Mesenchymal stem cell (in vitro differentiated cells and primary cell): ENCODE results near the gene CCDC88B.

Source experiments
- DNase-seq: peaks from one replicate; pipeline ENCODE4 v3.0.0-alpha.2; 2013
- H2AFZ ChIP-seq: one replicate; pipeline ENCODE4 v1.6.1; 2013; ENCODE audit warnings: low read depth, mild to moderate bottlenecking, control low read depth, inconsistent platforms, low read length, moderate library complexity
- H2AK5ac ChIP-seq: 2 replicates; pipeline ENCODE4 v1.6.1; 2013; ENCODE audit warnings: low read length, moderate library complexity, mild to moderate bottlenecking, inconsistent platforms; ENCODE audit not compliant: severe bottlenecking
- H2BK120ac ChIP-seq: one replicate; pipeline ENCODE4 v1.6.1; 2013; ENCODE audit warnings: low read depth, mild to moderate bottlenecking, inconsistent platforms, low read length, moderate library complexity
- H2BK12ac ChIP-seq, 2 experiments: one replicate each; pipeline ENCODE4 v1.6.1; 2013; ENCODE audit warnings: inconsistent platforms in 2 of 2, low read length in 2 of 2, mild to moderate bottlenecking in 2 of 2, moderate library complexity in 2 of 2, control low read depth in 1 of 2
- H2BK15ac ChIP-seq: one replicate; pipeline ENCODE4 v1.6.1; 2013; ENCODE audit warnings: mild to moderate bottlenecking, low read depth, inconsistent platforms; ENCODE audit not compliant: poor library complexity, severe bottlenecking
- H2BK5ac ChIP-seq: 2 replicates; pipeline ENCODE4 v1.6.1; 2013; ENCODE audit warnings: low read depth, mild to moderate bottlenecking, low read length, control low read depth, inconsistent platforms; ENCODE audit not compliant: poor library complexity, severe bottlenecking
- H3K14ac ChIP-seq, 2 experiments: one replicate each; pipeline ENCODE4 v1.6.1; 2013; ENCODE audit warnings: inconsistent platforms in 2 of 2, low read length in 2 of 2, control low read depth in 1 of 2, mild to moderate bottlenecking in 1 of 2, moderate library complexity in 1 of 2
- H3K18ac ChIP-seq, 2 experiments: one replicate each; pipeline ENCODE4 v1.6.1; 2013; ENCODE audit warnings: inconsistent platforms in 2 of 2, low read length in 2 of 2, control low read depth in 1 of 2, low read depth in 1 of 2, mild to moderate bottlenecking in 1 of 2
- H3K23ac ChIP-seq, 2 experiments: one replicate each; pipeline ENCODE4 v1.6.1; 2013; ENCODE audit warnings: inconsistent platforms in 2 of 2, low read length in 2 of 2, mild to moderate bottlenecking in 2 of 2, moderate library complexity in 2 of 2, control low read depth in 1 of 2
- H3K27ac ChIP-seq: 2 replicates; pipeline ENCODE4 v1.5.1; 2013; ENCODE audit warnings: mild to moderate bottlenecking, moderate library complexity, low read length, control low read depth, inconsistent platforms; ENCODE audit not compliant: poor library complexity, severe bottlenecking
- H3K27me3 ChIP-seq, 2 experiments: 2 replicates each; pipeline versions ENCODE4 v1.6.1 to v1.7.0; 2013; ENCODE audit warnings: low read length in 2 of 2, mild to moderate bottlenecking in 2 of 2, moderate library complexity in 2 of 2, control low read depth in 1 of 2, inconsistent platforms in 1 of 2; ENCODE audit not compliant: control insufficient read depth in 1 of 2, insufficient read depth in 1 of 2
- H3K36me3 ChIP-seq, 2 experiments: 2 replicates each; pipeline versions ENCODE4 v1.6.1 to v1.7.0; 2013; ENCODE audit warnings: low read length in 2 of 2, control low read depth in 1 of 2, inconsistent platforms in 1 of 2, low read depth in 1 of 2, mild to moderate bottlenecking in 1 of 2; ENCODE audit not compliant: insufficient read depth in 2 of 2, control insufficient read depth in 1 of 2
- H3K4ac ChIP-seq, 2 experiments: one replicate each; pipeline ENCODE4 v1.6.1; 2013; ENCODE audit warnings: inconsistent platforms in 2 of 2, low read length in 2 of 2, mild to moderate bottlenecking in 2 of 2, moderate library complexity in 2 of 2, control low read depth in 1 of 2, low read depth in 1 of 2
- H3K4me1 ChIP-seq: 2 replicates; pipeline ENCODE4 v1.6.1; 2013; ENCODE audit warnings: low read depth, low read length, control low read depth; ENCODE audit not compliant: control insufficient read depth, insufficient read depth
- H3K4me2 ChIP-seq: 2 replicates; pipeline ENCODE4 v1.6.1; 2013; ENCODE audit warnings: low read length, mild to moderate bottlenecking, inconsistent platforms; ENCODE audit not compliant: poor library complexity, severe bottlenecking
- H3K4me3 ChIP-seq, 2 experiments: 2 replicates each; pipeline versions ENCODE4 v1.5.1 to v1.7.0; 2013; ENCODE audit warnings: low read length in 2 of 2, mild to moderate bottlenecking in 2 of 2, control low read depth in 1 of 2, low read depth in 1 of 2; ENCODE audit not compliant: insufficient read depth in 1 of 2
- H3K79me1 ChIP-seq: replicated peaks from 2 replicates; pipeline ENCODE4 v1.6.1; 2013; ENCODE audit warnings: mild to moderate bottlenecking, control low read depth, low read length, inconsistent platforms; ENCODE audit not compliant: poor library complexity, severe bottlenecking
- H3K9ac ChIP-seq: 2 replicates; pipeline ENCODE4 v1.7.0; 2013; ENCODE audit warnings: mild to moderate bottlenecking, low read length, moderate library complexity
- H3K9me3 ChIP-seq: 2 replicates; pipeline ENCODE4 v1.7.0; 2013; ENCODE audit warnings: mild to moderate bottlenecking, low read length; ENCODE audit not compliant: control insufficient read depth
- H4K8ac ChIP-seq: one replicate; pipeline ENCODE4 v1.6.1; 2013; ENCODE audit warnings: inconsistent platforms, mild to moderate bottlenecking, low read length, moderate library complexity
- H4K91ac ChIP-seq: one replicate; pipeline ENCODE4 v1.6.1; 2013; ENCODE audit warnings: mild to moderate bottlenecking, low read length, inconsistent platforms
- WGBS: methylation state at CpG from one replicate; pipeline ENCODE4 v1.1.7; 2013; ENCODE audit warnings: mixed read lengths; 5-methylcytosine and 5-hydroxymethylcytosine counted together

Gene CCDC88B

GRCh38 chr11:64304032-64304315, 36.0 kb upstream of the CCDC88B start:
- Histone ChIP-seq H3K79me1 (peaks cover 13% of the 10 kb centered on the region), H3K23ac (no peak overlapping the region), H3K4me3 (peak overlapping the region in 1 of 2 experiments; percentile 80), H3K4me1 (peaks cover 37% of the 10 kb centered on the region), H2BK120ac (no peak overlapping the region), H3K27me3 (peaks cover 15 to 17% of the 10 kb centered on the region in 2 experiments), H3K9ac (peak overlapping the region; percentile 90), H3K4ac (no peak overlapping the region), H4K8ac (peak overlapping the region; percentile 16), H2AK5ac (peak overlapping the region; percentile 49), H3K9me3 (no peaks in the 10 kb centered on the region), H3K27ac (no peak overlapping the region), H3K18ac (peak overlapping the region in 1 of 2 experiments; percentile 62), H3K14ac (peak overlapping the region in 1 of 2 experiments; percentile 92), H3K4me2 (no peak overlapping the region), H2BK12ac (peak overlapping the region in 1 of 2 experiments; percentile 64), H2AFZ (no peak overlapping the region), H2BK5ac (no peak overlapping the region), H3K36me3 (no peaks in the 10 kb centered on the region), H2BK15ac (no peak overlapping the region), H4K91ac (no peak overlapping the region)
- DNase-seq = no peak
- WGBS = 41% methylated on average over 4 of the region's 5 CpGs

GRCh38 chr11:64304316-64305072, 35.5 kb upstream of the CCDC88B start:
- Histone ChIP-seq H3K79me1 (peaks cover 13% of the 10 kb centered on the region), H3K4ac (peak overlapping the region in 1 of 2 experiments; percentile 83), H3K18ac (peak overlapping the region; percentile 62 to 75), H2AK5ac (no peak overlapping the region), H3K4me2 (peak overlapping the region; percentile 87), H4K8ac (peak overlapping the region; percentile 36), H3K27ac (peak overlapping the region; percentile 76), H2BK120ac (peak overlapping the region; percentile 39), H2BK5ac (no peak overlapping the region), H3K27me3 (peaks cover 14 to 15% of the 10 kb centered on the region in 2 experiments), H3K9ac (peak overlapping the region; percentile 90), H2BK12ac (peak overlapping the region; percentile 41 to 61), H4K91ac (peak overlapping the region; percentile 61), H3K14ac (peak overlapping the region in 1 of 2 experiments; percentile 92), H3K4me1 (peaks cover 32% of the 10 kb centered on the region), H3K9me3 (no peaks in the 10 kb centered on the region), H2BK15ac (peak overlapping the region; percentile 64), H3K4me3 (peak overlapping the region; percentile 65 to 80), H3K23ac (peak overlapping the region in 1 of 2 experiments; percentile 79), H2AFZ (peak overlapping the region; percentile 74), H3K36me3 (no peaks in the 10 kb centered on the region)
- DNase-seq = peak; percentile 92
- WGBS = 1% methylated on average over 46 of the region's 46 CpGs

- Histone ChIP-seq H2AK5ac (peak within 1 kb of the TSS; percentile 27), H4K8ac (peak within 1 kb of the TSS; percentile 93), H4K91ac (peak within 1 kb of the TSS; percentile 87), H3K4me2 (peak within 1 kb of the TSS; percentile 99), H3K27ac (peak within 1 kb of the TSS; percentile 76), H2AFZ (peak within 1 kb of the TSS; percentile 74), H3K36me3 (no peaks in the 10 kb centered on the region), H3K79me1 (peaks cover 13% of the 10 kb centered on the region), H2BK120ac (peak within 1 kb of the TSS; percentile 64), H3K4ac (peak within 1 kb of the TSS; percentile 39 to 83), H2BK15ac (peak within 1 kb of the TSS; percentile 77), H3K27me3 (peaks cover 7 to 8% of the 10 kb centered on the region in 2 experiments), H2BK12ac (peak within 1 kb of the TSS; percentile 41 to 61), H3K14ac (peak within 1 kb of the TSS in 1 of 2 experiments; percentile 96), H3K9me3 (no peaks in the 10 kb centered on the region), H3K9ac (peak within 1 kb of the TSS; percentile 90), H3K4me3 (peak within 1 kb of the TSS; percentile 80 to 83), H3K23ac (peak within 1 kb of the TSS in 1 of 2 experiments; percentile 79), H3K4me1 (peaks cover 25% of the 10 kb centered on the region), H2BK5ac (no peak within 1 kb of the TSS), H3K18ac (peak within 1 kb of the TSS; percentile 81 to 85)
- under 1% methylated on average over 66 of the region's 81 CpGs for WGBS
- peak; percentile 97 for DNase-seq
Observed at GRCh38 chr11:64305075-64305690, 34.8 kb upstream of the CCDC88B start, which contains the start of gene ESRRA. TSS of gene ESRRA (plus strand) at chr11:64305524. CDS start at chr11:64307180, 1,656 bp downstream.
